Right lobe of liver (tissue), 6 donors: ENCODE data around the gene SYNGR1. TPM values are rescaled to one million over a fixed set of nuclear protein-coding genes. Genes with fewer than 3 reads are reported as not detected.

ENCODE experiments used
- ATAC-seq, 4 donors: fragments of 200-7000 bp; cut with Tn5 transposase; one replicate each; pipeline ENCODE4 v1.9.1; 2020; ENCODE audit warnings: mild to moderate bottlenecking in 4 of 4, moderate library complexity in 4 of 4
- DNase-seq, 3 donors: peaks; one replicate each; pipeline ENCODE4 v3.0.0-alpha.2; 2020
- H3K27ac ChIP-seq, 3 donors: fragments of 200-600 bp; one replicate each; pipeline ENCODE4 v1.8.0; 2022
- H3K27me3 ChIP-seq, 2 donors: fragments of 200-600 bp; one replicate each; pipeline ENCODE4 v1.8.0; 2022
- H3K36me3 ChIP-seq, 4 donors: fragments of 200-600 bp; sonication (generic) in 1 of 4; one replicate each; pipeline versions ENCODE4 v1.5.1 to v1.8.0; 2017 to 2022; ENCODE audit warnings: control low read depth in 1 of 4
- H3K4me1 ChIP-seq, 4 donors: fragments of 200-600 bp; sonication (generic) in 1 of 4; one replicate each; pipeline versions ENCODE4 v1.5.1 to v1.8.0; 2017 to 2022; ENCODE audit warnings: control low read depth in 1 of 4
- H3K4me3 ChIP-seq, 3 donors: fragments of 200-600 bp; one replicate each; pipeline ENCODE4 v1.8.0; 2022
- H3K9me3 ChIP-seq, 4 donors: fragments of 200-600 bp; sonication (generic) in 1 of 4; one replicate each; pipeline versions ENCODE4 v1.5.1 to v1.8.0; 2017 to 2022; ENCODE audit warnings: control low read depth in 1 of 4
- POLR2A ChIP-seq: fragments of 450-650 bp; IDR thresholded peaks from one replicate; pipeline ENCODE4 v1.6.1; 2017; ENCODE audit warnings: antibody characterized with exemption, mild to moderate bottlenecking
- WGBS: methylation state at CpG from one replicate; pipeline ENCODE4 v1.1.6; 2018; ENCODE audit warnings: low coverage, low lambda C conversion rate; ENCODE audit not compliant: insufficient coverage; ENCODE audit errors: missing lambda C conversion rate; 5-methylcytosine and 5-hydroxymethylcytosine counted together
- intact Hi-C, 2 donors: fragments of 100-400 bp; cut with DNase I; formaldehyde crosslinking; loops; one replicate each; pipeline versions ENCODE4 v1.11.2 to v1.14.1; 2022
- small RNA-seq, 2 experiments: library from RNA; depleted of rRNA; stranded (forward); fragments of <200 nt; gene quantifications; one replicate each; pipeline ENCODE3, GENCODE V24; 2016
- total RNA-seq, 6 experiments: library from RNA; depleted of rRNA in 2 of 6; stranded (reverse); fragments of >200 nt in 2 of 6; fragmentation: NEBNext Ultra II Directional in 3 of 6; extraction: Animal tissue kit (Norgen Biotek cat#: 25700) in 3 of 6; gene quantifications; one replicate each; pipeline versions ENCODE4 v1.1.0 to v1.2.4, GENCODE V29; 2016 to 2023
- TF ChIP-seq, protein P1 (sequence below), 4 donors: fragments of 200-600 bp in 3 of 4; fragments of 450-650 bp in 1 of 4; IDR thresholded peaks; one replicate each; pipeline versions ENCODE4 v1.5.1 to v1.8.0; 2016 to 2022; ENCODE audit warnings: antibody characterized with exemption in 4 of 4, mild to moderate bottlenecking in 2 of 4
- donor health status: DM: no; HTN: yes; CAD: no.
- donor health status: DM: no; HTN: no; CAD: no.
- donor health status: DM: no; HTN: no; CAD: no.
- donor health status: DM: no; HTN: yes; CAD: no.
- donor health status: DM: no; HTN: yes; CAD: no.

Gene SYNGR1
- total RNA-seq, 6 experiments from 2014 or later, result 0.74 to 3.2 (median 2.2) TPM

DNA sequence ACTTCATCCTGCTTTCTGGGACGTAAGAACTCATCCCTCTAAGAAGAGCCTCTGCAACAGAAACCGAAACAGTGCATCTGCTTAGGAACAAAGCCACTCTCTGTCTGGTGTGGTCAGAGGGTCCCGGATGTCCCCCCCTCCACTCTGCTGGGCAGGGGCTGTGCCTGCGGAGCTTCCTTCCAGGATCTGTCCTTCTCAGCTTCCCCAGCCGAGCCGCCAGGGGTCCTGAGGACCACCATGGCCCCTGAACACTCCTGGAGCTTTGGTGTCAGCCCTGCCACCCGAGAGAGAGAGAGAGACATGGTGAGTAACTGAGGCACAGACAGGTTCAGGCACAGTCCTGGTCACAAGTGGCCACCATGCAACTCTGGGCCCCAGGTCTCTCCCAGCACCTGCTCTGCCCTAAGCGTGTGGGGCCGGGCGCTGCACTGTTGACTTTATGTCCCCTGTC is 82.6 kb downstream of the SYNGR1 start:
- TF ChIP-seq, protein P1, sequence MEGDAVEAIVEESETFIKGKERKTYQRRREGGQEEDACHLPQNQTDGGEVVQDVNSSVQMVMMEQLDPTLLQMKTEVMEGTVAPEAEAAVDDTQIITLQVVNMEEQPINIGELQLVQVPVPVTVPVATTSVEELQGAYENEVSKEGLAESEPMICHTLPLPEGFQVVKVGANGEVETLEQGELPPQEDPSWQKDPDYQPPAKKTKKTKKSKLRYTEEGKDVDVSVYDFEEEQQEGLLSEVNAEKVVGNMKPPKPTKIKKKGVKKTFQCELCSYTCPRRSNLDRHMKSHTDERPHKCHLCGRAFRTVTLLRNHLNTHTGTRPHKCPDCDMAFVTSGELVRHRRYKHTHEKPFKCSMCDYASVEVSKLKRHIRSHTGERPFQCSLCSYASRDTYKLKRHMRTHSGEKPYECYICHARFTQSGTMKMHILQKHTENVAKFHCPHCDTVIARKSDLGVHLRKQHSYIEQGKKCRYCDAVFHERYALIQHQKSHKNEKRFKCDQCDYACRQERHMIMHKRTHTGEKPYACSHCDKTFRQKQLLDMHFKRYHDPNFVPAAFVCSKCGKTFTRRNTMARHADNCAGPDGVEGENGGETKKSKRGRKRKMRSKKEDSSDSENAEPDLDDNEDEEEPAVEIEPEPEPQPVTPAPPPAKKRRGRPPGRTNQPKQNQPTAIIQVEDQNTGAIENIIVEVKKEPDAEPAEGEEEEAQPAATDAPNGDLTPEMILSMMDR (IDR thresholded peaks at IDR 0.05), result no peak
- peaks cover 0 to 37% (median 14%) of the 10 kb centered on the region in 4 donors for H3K36me3 ChIP-seq
- no CpG with 5 or more reads among the region's 10 CpGs for WGBS
- peak overlapping the region in 2 of 3 donors; percentile 33 for H3K27ac ChIP-seq
- intact Hi-C loops, result no loop called here
- DNase-seq (peak in 1 of 3 donors; percentile 22), ATAC-seq (no peak)
- no peaks in the 10 kb centered on the region for H3K9me3 ChIP-seq
- H3K4me1 ChIP-seq, result peaks cover 0 to 5% (median 0%) of the 10 kb centered on the region in 4 donors
- no peak overlapping the region for H3K4me3 ChIP-seq
- no peaks in the 10 kb centered on the region for H3K27me3 ChIP-seq

DNA sequence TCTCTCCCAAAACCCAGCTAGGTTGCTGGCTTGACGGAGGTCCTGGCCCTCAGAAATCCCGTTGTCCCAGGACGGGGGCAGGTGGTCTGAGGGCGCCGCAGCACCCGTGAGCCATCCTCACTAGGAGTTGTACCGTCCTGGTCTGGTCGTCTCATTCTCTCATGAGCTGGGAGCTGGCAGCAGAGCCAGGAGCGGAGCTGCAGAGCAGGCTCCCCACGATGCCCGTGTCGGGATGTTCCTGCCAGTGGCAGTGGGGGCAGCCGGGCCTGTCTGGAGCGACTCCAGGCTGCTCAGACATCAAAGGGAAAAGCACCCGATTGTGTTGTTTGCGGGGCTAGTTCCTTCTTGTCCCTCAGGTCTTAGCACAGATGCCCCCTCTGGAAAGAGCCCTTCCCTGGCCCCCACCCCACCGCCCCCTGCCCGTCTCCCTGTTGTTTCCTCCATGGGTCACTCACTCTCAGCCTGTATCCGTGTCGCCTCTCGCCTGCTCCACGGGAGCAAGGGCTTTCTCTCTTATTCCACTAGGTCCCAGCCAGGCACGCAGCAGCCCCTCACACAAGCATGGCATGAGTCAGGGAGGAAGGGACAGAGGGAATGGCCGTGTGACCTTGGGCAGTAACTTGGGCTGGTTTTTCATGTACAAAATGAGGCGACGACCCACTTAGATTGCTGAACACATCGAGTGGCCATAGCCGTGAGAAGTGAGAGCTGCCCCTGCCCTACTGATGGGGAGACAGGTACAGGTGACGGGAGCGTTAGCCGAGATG is 83.9 kb downstream of the SYNGR1 start:
- no peaks in the 10 kb centered on the region for H3K27me3 ChIP-seq
- TF ChIP-seq POLR2A, result no peak
- TF ChIP-seq, protein P1 (IDR thresholded peaks at IDR 0.05), result no peak
- no peaks in the 10 kb centered on the region for H3K9me3 ChIP-seq
- peaks cover 0 to 7% (median 0%) of the 10 kb centered on the region in 4 donors for H3K4me1 ChIP-seq
- DNase-seq (peak in 1 of 3 donors; percentile 40), ATAC-seq (no peak)
- no peak overlapping the region for H3K27ac ChIP-seq
- no peak overlapping the region for H3K4me3 ChIP-seq
- H3K36me3 ChIP-seq, result peaks cover 0 to 24% (median 8%) of the 10 kb centered on the region in 4 donors
- intact Hi-C loops, result no loop called here
- 62% methylated on average over 6 of the region's 31 CpGs for WGBS

DNA sequence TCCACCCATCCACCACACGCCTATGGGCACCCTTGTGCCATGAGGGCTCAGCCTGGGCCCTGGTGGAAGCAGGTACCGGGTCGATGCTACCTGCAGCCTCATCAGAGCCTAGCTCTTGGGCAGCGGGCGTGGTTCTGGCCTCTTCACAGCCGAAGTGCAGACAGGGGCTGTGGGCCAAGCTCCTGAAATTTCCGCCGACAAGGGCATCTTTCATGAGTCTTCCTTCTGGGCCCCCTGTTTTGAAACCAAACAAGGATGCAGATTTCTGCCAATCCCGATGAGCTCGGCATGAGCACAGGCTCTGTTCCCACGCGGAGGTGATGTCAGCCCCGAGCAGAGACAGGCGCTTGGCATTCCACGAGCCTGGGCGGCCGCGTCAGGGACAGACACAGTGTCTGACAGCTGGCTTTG is 84.5 kb downstream of the SYNGR1 start:
- H3K4me3 ChIP-seq, result no peak overlapping the region
- DNase-seq (peak in 1 of 3 donors; percentile 53), ATAC-seq (no peak)
- H3K36me3 ChIP-seq, result peaks cover 0 to 21% (median 8%) of the 10 kb centered on the region in 4 donors
- intact Hi-C loops, result no loop called here
- TF ChIP-seq POLR2A, result no peak
- TF ChIP-seq, protein P1 (IDR thresholded peaks at IDR 0.05), result no peak
- no peaks in the 10 kb centered on the region for H3K27me3 ChIP-seq
- H3K4me1 ChIP-seq, result peaks cover 0 to 7% (median 0%) of the 10 kb centered on the region in 4 donors
- H3K9me3 ChIP-seq, result no peaks in the 10 kb centered on the region
- WGBS, result no CpG with 5 or more reads among the region's 18 CpGs
- H3K27ac ChIP-seq, result no peak overlapping the region

DNA sequence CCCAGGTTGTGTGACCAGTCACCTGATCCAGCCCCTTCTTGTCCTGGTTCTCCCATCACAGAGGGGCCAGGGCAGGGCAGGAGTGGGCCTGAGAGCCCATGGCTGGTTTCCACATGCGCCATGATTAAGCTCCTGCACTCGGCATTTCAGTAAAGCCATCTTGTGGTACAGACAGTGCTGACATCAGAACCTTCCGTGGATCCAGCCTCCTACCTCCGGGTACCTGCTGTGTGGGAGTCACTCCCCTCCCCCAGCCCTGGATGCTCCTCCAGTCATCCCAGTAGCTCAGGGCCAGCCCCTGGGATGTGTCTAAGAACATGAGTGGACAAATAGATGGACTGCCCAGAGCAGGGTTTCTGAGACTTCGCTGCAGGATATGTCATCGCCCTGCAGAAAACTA is 84.9 kb downstream of the SYNGR1 start:
- H3K9me3 ChIP-seq, result no peaks in the 10 kb centered on the region
- no peak for ATAC-seq
- H3K27me3 ChIP-seq, result no peaks in the 10 kb centered on the region
- TF ChIP-seq POLR2A, result no peak
- TF ChIP-seq, protein P1 (IDR thresholded peaks at IDR 0.05), result no peak
- peak in 1 of 3 donors; percentile 39 for DNase-seq
- H3K36me3 ChIP-seq, result peaks cover 0 to 21% (median 8%) of the 10 kb centered on the region in 4 donors
- peaks cover 0 to 7% (median 0%) of the 10 kb centered on the region in 4 donors for H3K4me1 ChIP-seq
- no peak overlapping the region for H3K4me3 ChIP-seq
- H3K27ac ChIP-seq, result no peak overlapping the region
- WGBS, result 53% methylated on average over 3 of the region's 6 CpGs
- intact Hi-C loops, result no loop called here

Small RNA genes within 50 kb of the gene (small RNA-seq; reads per million reads assigned to genes)
- 0 reads per million in 2 experiments for gene SNORD43
- 34,458 to 41,948 reads per million in 2 experiments for gene SNORD83A
- 0 reads per million in 2 experiments for gene SNORD83B

Other genes starting within 250 kb of the SYNGR1 start
- gene CBX7, start 197.3 kb upstream of the SYNGR1 start, total RNA-seq, result 10 to 100 TPM in 5 of 6 experiments, 1 to 10 TPM in 1; 8.0 to 14.5 (median 12.9) TPM
- 10 to 100 TPM in 1 of 6 experiments, 1 to 10 TPM in 4, under 1 TPM in 1; 0.90 to 10.2 (median 3.3) TPM for gene PDGFB, start 105.0 kb upstream of the SYNGR1 start, total RNA-seq
- 100 to 1,000 TPM; 648 to 905 (median 743) TPM for gene RPL3, start 30.4 kb upstream of the SYNGR1 start, total RNA-seq
- gene TAB1, start 49.8 kb downstream of the SYNGR1 start, total RNA-seq, result 10 to 100 TPM in 4 of 6 experiments, 1 to 10 TPM in 2; 8.9 to 17.0 (median 11.1) TPM
- gene MGAT3, start 107.0 kb downstream of the SYNGR1 start, total RNA-seq, result under 1 TPM in 5 of 6 experiments, not detected in 1; 0.05 to 0.38 (median 0.07) TPM
- 10 to 100 TPM; 17.4 to 24.4 (median 21.5) TPM for gene MIEF1, start 152.3 kb downstream of the SYNGR1 start, total RNA-seq
- 100 to 1,000 TPM; 114 to 187 (median 157) TPM for gene ATF4, start 170.6 kb downstream of the SYNGR1 start, total RNA-seq
- 100 to 1,000 TPM in 2 of 6 experiments, 10 to 100 TPM in 4; 31.0 to 104 (median 32.8) TPM for gene RPS19BP1, start 182.8 kb downstream of the SYNGR1 start, total RNA-seq
- gene CACNA1I, start 220.8 kb downstream of the SYNGR1 start, total RNA-seq, result under 1 TPM in 1 of 6 experiments, not detected in 5; 0.06 TPM